HG02852 (cell line): ENCODE data around the gene ATP6V0A4.
"Not testable (repeated sequence)": the region's sequence is repeated elsewhere in the genome, so short reads cannot be mapped to it uniquely, and the experiment has no call there.

Source experiments
- ATAC-seq: cut with Tn5 transposase; IDR thresholded peaks from one replicate; pipeline ENCODE4 v1.9.1; 2021; ENCODE audit warnings: mild to moderate bottlenecking, moderate library complexity; ENCODE audit not compliant: unreplicated experiment

ATP6V0A4 gene

GRCh38 chr7:138804618-138805017 lies 6.6 kb upstream of the ATP6V0A4 start:
- ATAC-seq = no peak

- no peak for ATAC-seq
These were observed 4.7 kb upstream of the ATP6V0A4 start for GRCh38 chr7:138802706-138803105.

GRCh38 chr7:138801256-138801655 lies 3.3 kb upstream of the ATP6V0A4 start:
- ATAC-seq = no peak

DNA sequence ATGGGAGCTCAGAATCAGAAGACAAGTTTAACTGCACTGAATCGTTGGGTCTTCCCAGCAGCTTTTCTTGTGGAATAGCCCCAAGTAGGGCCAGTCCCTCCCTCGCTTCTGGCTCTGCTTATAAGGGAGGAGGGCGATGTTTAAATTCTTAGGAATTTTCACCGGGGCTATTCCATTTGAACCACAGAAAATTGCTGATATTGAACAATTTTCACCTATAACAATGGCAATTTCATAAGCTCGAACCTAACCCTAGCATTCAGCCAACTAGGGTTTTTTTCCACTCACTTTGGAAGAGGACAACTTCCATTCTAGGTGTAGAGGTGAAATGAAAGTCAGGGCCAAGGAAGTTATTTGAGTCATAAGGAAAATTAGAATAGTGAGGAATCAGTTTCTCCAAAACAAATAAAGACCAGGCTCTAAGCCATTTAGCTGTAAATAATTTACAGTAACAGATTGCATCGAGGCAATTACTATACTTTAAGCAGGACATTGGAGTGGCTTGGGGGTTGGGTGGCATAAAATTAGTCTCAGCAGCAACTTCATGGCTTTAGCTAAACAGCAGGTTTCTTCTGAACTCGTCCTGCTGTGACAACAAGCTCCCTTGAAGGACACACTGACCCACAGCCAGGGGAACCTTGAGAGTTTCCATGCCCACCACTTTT lies 1.5 kb upstream of the ATP6V0A4 start:
- ATAC-seq = no peak

- ATAC-seq = no peak
These were observed 840 bp upstream of the ATP6V0A4 start for GRCh38 chr7:138798836-138799235.

DNA sequence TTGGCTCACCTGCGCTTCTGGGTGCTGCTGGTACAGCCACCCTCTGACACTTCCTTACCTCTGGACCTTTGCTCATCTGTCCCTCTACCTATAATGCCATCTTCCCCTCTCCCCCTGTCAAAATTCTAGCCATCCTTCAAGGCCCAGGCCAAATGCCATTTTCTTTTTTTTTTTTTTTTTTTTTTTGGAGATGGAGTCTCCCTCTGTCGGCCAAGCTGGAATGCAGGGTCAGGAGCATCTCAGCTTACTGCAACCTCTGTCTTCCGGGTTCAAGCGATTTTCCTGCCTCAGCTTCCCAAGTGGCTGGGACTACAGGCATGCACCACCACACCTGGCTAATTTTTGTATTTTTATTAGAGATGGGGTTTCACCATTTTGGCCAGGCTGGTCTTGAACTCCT lies 950 bp downstream of the ATP6V0A4 start:
- not testable (repeated sequence) for ATAC-seq

DNA sequence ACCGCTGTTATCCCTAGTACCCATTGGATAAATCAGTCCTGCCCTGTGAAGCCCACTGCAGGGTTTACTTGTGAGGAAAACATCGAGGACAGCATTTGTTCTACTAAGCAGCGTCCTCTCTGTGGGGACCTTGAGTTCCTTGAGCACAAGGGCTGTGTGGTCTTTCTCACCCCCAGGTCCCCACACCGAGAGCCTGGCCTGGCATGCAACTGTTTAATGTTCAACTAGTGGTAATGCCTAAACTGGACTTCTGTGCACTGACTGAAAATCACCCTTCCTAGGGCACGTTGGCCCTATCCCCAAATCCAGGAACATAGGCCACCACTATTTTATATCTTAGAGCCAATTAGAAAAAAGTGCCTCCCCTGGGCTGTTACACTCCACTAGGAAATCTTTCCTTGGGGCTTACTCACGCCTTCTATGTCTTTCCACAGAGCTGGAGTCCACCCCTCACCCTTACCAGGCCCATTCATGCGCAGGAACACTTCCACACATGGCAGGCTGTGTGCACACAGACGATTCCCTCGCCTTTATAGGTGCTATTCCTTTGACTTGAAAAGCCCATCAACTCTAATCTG lies 1.9 kb downstream of the ATP6V0A4 start:
- no peak for ATAC-seq

DNA sequence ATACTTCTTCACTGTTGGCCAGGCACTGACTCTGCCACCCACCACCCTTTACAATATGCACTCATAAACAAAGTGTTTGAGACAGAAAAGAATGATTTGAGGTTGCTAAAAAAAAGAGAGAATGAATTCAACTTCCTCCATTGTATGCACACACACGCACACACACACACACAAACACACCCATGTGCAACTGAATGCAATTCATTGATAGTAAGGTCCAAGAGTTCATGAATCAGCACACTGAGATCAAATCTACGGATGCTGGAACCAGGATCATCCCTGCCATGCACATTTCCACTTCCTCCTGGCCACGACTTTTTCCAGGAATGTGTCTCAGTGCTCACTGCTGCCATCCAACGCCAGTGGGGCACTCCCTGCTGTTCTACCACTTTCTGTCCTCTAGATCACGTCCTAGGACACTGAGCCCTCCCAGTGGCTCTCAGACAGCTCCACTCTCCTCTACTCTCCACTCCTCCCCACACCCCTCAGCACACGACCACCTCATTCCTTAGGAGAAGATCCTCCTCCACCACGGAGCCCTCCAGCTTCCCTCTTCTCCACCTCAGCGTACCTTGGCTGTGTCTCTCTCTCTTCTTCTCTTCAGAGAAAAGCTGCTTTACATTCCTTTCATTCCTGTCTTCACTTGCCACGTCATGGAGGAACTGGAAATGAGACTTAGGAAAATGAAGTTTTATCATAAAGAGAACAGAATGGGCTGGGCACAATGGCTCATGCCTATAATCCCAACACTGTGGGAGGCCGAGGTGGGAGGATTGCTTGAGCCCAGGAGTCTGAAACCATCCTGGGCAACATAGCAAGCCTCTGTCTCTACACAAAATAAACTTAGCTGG lies 12.2 kb downstream of the ATP6V0A4 start:
- ATAC-seq = no peak

- ATAC-seq = no peak
These were observed 13.3 kb downstream of the ATP6V0A4 start for GRCh38 chr7:138784692-138785091.

GRCh38 chr7:138781004-138781403 lies 17.0 kb downstream of the ATP6V0A4 start:
- no peak for ATAC-seq

DNA sequence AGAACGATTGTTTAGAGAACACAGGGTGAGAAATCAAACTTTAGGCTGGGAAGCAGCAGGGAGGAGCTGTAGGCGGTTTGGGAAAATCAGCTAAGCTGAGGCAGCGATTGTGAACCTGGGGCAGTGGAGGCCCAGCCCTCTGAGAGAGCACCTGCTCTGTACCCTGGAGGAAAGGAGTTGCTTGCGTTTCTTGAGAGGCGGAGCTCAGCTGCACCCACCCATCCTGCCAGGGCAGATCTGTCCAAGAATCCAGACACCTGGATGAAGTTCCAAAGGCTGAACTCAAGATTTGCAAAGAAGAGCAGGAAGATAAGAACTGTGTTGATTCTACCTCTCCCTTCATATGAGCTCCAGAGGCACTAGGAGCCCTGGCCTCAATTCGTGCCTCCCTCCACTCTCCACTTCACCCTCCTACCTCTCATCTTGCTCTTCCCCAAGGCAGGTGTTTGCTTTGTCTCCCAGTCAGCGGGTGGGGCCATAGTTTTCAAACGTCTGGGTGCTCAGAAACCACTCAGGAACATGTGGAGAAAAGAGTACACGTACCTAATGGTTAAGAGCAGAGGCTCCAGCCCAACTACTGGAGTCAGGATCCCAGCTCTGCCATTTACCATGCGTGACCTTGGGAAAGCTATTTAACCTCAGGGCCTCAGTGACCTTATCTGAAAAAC lies 21.7 kb downstream of the ATP6V0A4 start:
- no peak for ATAC-seq

DNA sequence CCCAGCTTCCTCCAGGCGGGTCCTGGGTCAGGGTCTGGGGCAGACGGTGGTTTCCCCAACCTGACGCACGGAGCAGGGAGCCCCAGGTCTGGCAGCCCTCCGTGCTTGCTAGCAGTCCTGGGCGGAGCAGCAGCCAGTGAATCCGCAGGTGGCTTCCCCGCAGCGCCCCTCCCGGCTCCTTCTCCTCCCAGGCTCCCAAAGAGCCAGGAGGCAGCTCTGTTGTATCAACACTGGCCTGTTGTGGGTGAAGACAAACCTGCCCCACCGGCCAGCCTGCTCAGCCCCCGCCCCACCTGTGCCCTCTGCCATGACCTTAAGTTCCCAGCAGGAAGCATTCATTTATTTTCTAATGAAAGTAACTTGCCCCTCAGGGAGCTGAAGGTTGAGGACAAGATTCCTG lies 24.2 kb downstream of the ATP6V0A4 start:
- no peak for ATAC-seq

- no peak for ATAC-seq
These were observed 24.8 kb downstream of the ATP6V0A4 start for GRCh38 chr7:138773176-138773575.

DNA sequence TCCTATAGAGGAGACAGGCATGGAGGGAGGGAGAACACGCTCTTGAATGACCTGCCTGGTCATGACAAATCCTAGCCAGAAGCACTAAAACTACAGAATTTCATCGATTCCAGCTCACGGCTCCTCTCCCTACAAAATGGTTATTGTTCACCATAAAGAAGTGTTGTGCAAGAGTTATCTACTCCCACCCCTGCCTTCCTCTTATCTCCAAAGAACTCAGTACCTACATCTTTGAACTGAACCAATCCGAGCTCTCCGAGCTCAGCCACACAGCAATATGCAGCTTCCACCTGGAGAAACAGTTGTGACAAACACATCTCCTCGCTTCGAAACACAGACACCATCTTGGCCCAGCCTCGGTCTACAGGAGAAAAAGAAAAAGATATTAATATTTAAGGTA lies 27.1 kb downstream of the ATP6V0A4 start:
- no peak for ATAC-seq

GRCh38 chr7:138768241-138768640 lies 29.8 kb downstream of the ATP6V0A4 start:
- no peak for ATAC-seq

DNA sequence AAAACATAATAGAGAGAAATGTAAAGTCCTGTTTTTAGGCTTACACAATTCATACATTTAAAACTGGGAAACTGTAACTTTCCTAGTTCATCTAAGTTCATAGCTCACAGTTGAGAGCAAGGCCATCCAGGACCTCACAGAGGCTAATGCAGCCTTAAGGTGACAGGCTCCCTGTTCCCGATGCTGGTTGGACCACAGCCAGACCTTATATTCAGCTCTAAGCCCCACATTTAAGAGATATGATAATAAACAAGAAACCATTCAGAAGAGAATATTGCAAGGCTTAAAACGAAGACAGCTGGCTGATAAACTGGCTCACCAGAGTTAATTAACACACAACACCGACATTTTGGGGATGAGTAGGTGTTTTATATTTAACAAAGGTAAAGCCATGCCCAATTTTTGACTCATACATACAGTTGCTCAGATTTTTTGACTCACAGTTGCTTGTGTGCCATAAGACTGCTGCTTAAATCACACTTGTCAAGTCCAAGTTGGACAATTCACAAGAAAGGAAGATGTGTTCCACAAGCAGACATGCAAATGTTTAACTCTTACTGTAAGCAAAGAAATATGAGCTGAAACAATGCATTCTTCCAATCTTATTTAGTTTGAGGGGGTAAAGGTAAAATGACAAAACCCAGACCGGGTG lies 41.3 kb downstream of the ATP6V0A4 start:
- ATAC-seq = no peak

GRCh38 chr7:138755842-138756590 lies 42.0 kb downstream of the ATP6V0A4 start:
- ATAC-seq = no peak

DNA sequence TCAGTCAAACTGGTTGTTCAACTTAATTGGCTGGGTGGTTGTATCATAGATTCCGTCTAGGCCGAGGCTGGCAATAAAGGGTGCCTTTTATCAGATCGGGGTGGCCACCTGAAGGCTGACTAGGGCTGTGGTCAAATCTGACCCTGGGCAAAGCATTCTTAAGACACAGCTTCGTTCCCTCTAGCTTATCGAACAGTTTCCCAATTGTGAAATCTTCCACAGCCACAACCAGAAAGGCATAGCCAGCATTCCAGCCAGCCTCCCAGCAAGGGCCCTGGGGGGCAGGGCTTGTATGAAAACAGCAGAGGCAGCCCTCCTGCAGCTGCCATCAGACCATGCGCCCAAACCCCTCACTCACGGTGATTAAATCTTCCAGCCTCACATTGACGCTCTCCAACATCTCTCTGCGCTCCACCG lies 42.7 kb downstream of the ATP6V0A4 start:
- no peak for ATAC-seq

DNA sequence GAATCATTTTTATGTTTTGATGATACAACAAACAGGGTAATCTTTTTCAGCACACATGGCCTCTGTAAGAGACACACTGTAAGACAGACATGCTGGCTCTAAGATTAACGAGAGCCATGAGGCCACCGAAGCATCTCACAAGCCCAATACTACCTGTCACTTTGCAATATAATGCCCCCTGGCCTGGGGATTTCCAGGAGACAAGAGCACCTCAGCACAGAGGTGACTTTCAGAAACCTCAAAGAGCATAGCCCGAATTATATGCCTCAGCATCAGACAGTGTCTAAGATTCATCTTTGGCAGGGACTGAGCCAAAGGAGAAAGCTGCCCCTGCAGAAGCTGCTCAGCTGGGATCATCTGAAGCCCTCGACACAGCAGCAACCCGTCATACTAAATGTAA lies 44.4 kb downstream of the ATP6V0A4 start:
- no peak for ATAC-seq

DNA sequence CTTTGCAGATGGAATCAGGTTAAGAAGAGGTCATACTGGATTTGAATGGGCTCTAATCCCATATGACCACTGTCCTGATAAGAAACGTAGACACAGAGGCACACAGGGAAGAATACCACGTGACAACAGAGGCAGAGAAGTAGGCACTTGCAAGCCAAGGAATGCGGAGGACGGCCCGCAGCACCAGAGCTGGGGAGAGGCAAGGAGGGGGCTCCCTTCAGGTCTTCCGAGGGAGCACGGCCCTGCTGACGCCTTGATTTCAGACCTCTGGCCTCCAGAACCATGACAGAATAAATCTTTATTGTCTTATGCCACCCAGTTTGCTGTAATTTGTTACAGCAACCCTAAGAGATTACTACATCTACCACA lies 44.9 kb downstream of the ATP6V0A4 start:
- ATAC-seq = no peak
